ENCODE data around the gene ACVR2B.

ACVR2B gene

GRCh38 chr3:38536671-38537070 is 83.0 kb downstream of the ACVR2B start:
- H3K4me3 ChIP-seq (ENCODE audit: low read length), result no peak overlapping the region
- DNase-seq (ENCODE audit: low read depth), result no peak
- no peaks in the 10 kb centered on the region for H3K36me3 ChIP-seq (ENCODE audit: control insufficient read depth, insufficient read depth, low read length, severe bottlenecking)
- no peak overlapping the region for H3K9ac ChIP-seq (ENCODE audit: low read length)
- H3K27me3 ChIP-seq (replicated peaks; ENCODE audit: control insufficient read depth, insufficient read depth, low read length), result no peaks in the 10 kb centered on the region
- no peaks in the 10 kb centered on the region for H3K4me1 ChIP-seq (ENCODE audit: control insufficient read depth, insufficient read depth, low read length)
- peaks cover 11% of the 10 kb centered on the region for H3K9me3 ChIP-seq (ENCODE audit: control insufficient read depth, low read length)

GRCh38 chr3:38538773-38539353 is 85.2 kb downstream of the ACVR2B start:
- Histone ChIP-seq H3K9ac (ENCODE audit: low read length) (no peak overlapping the region), H3K4me3 (ENCODE audit: low read length) (no peak overlapping the region), H3K9me3 (ENCODE audit: control insufficient read depth, low read length) (peaks cover 11% of the 10 kb centered on the region), H3K4me1 (ENCODE audit: control insufficient read depth, insufficient read depth, low read length) (no peaks in the 10 kb centered on the region), H3K36me3 (ENCODE audit: control insufficient read depth, insufficient read depth, low read length, severe bottlenecking) (no peaks in the 10 kb centered on the region), H3K27me3 (replicated peaks; ENCODE audit: control insufficient read depth, insufficient read depth, low read length) (peaks cover 2% of the 10 kb centered on the region)
- DNase-seq (ENCODE audit: low read depth), result peak; percentile 5

GRCh38 chr3:38541806-38542205 is 88.1 kb downstream of the ACVR2B start:
- DNase-seq (ENCODE audit: low read depth), result no peak
- Histone ChIP-seq H3K4me1 (ENCODE audit: control insufficient read depth, insufficient read depth, low read length) (no peaks in the 10 kb centered on the region), H3K9ac (ENCODE audit: low read length) (no peak overlapping the region), H3K4me3 (ENCODE audit: low read length) (no peak overlapping the region), H3K36me3 (ENCODE audit: control insufficient read depth, insufficient read depth, low read length, severe bottlenecking) (no peaks in the 10 kb centered on the region), H3K9me3 (ENCODE audit: control insufficient read depth, low read length) (no peaks in the 10 kb centered on the region), H3K27me3 (replicated peaks; ENCODE audit: control insufficient read depth, insufficient read depth, low read length) (peaks cover 14% of the 10 kb centered on the region)
